ENCODE data around the gene AOC2.
"Not testable (repeated sequence)": the region's sequence is repeated elsewhere in the genome, so short reads cannot be mapped to it uniquely, and the experiment has no call there.

Gene AOC2

DNA sequence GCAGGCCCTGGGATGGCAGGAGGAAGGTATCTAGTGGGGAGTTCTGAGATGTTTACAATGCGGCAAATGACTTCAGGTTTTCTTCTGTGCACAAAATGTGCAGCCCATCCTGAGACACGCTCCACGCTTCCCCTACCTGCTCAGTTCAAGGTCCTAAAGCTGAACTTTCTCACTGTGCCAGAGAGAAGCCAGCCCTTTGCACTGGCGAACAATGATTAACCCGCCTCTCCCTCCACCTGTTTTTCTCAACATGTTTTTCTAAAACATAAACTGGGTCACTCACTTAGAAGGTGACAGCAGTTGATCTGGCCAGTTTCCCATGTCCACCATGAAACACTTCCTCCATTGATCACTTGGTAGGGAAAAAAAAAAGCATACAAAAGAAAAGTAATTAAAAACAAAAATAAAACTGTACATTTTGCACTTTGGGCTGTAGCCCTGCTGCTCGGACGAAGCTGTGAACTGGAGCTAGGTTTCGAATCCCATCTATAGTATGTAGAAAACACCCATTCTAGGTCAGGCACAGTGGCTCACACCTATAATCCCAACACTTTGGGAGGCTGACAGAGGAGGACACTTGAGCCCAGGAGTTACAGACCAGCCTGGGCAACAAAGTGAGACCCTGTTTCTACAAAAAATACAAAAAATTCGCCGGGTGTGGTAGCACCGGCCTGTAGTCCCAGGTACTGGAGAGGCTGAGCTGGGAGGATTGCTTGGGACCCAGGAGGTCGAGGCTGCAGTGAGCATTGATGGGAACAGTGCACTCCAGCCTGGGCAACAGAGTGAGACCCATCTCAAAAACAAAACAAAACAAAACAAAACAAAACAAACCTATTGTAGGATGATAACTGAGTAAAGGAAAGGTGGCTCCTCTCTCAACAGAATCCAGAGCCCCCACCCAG lies 50.2 kb downstream of the AOC2 start:
- no peaks in the 10 kb centered on the region for H3K79me2 ChIP-seq
- no peak overlapping the region for H2AFZ ChIP-seq
- H3K9me3 ChIP-seq (ENCODE audit: control insufficient read depth, low read length), result no peaks in the 10 kb centered on the region
- TF ChIP-seq, protein P1, sequence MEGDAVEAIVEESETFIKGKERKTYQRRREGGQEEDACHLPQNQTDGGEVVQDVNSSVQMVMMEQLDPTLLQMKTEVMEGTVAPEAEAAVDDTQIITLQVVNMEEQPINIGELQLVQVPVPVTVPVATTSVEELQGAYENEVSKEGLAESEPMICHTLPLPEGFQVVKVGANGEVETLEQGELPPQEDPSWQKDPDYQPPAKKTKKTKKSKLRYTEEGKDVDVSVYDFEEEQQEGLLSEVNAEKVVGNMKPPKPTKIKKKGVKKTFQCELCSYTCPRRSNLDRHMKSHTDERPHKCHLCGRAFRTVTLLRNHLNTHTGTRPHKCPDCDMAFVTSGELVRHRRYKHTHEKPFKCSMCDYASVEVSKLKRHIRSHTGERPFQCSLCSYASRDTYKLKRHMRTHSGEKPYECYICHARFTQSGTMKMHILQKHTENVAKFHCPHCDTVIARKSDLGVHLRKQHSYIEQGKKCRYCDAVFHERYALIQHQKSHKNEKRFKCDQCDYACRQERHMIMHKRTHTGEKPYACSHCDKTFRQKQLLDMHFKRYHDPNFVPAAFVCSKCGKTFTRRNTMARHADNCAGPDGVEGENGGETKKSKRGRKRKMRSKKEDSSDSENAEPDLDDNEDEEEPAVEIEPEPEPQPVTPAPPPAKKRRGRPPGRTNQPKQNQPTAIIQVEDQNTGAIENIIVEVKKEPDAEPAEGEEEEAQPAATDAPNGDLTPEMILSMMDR (IDR thresholded peaks at IDR 0.05), result no peak
- no peak overlapping the region for H3K27ac ChIP-seq
- no peak overlapping the region for H3K4me2 ChIP-seq (ENCODE audit: low read length)
- no peaks in the 10 kb centered on the region for H3K36me3 ChIP-seq (ENCODE audit: control insufficient read depth, insufficient read depth, low read length)
- no peak overlapping the region for H3K9ac ChIP-seq
- H3K4me3 ChIP-seq (ENCODE audit: low read depth, low read length), result no peak overlapping the region
- H3K27me3 ChIP-seq (ENCODE audit: control insufficient read depth, insufficient read depth, low read length), result no peaks in the 10 kb centered on the region
- no peaks in the 10 kb centered on the region for H3K4me1 ChIP-seq

DNA sequence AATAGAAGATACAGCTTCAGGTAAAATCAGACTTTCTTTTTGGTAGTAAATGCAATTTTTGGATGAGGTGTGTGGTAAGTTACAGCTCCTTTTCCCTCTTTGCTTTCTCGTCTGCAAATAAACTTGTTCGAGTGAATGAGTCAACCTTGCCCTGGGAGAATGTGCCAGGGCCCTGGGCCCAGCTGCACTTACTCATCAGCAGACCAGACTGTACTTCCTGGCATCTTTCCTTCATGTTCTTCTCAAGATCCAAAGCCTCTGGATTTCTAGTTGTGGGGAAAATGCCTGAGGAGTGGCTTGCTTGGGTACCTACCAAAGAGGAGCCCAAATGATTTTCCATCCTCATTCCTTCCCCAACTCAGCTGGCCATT lies 50.8 kb downstream of the AOC2 start:
- no peak overlapping the region for H3K9ac ChIP-seq

DNA sequence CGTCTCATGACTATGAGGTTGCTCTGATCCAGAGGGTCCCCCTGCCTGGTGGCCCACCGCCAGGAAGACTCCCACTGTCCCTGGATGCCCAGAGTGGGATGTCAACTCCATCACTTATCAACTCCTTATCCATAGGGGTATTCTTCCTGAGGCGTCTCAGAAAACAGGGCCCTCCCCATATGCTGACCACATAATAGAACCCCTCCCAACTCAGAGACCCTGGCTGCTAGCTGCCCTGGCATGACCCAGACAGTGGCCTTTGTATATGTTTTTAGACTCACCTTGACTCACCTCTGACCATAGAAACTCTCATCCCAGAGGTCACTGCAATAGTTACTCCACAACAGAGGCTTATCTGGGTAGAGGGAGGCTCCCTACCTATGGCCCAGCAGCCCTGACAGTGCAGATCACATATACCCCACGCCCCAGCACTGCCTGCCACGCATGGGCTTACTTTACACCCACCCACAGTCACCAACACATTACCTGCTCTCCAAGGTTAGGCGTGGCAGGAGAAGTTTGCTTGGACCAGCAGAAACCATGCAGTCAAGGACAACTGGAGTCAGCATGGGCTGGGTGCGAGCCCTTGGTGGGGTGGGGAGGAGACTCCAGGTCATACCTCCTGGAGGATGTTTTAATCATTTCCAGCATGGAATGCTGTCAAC lies 53.9 kb downstream of the AOC2 start:
- H3K4me2 ChIP-seq (ENCODE audit: low read length), result no peak overlapping the region
- no peaks in the 10 kb centered on the region for H3K4me1 ChIP-seq
- H2AFZ ChIP-seq, result no peak overlapping the region
- TF ChIP-seq, protein P1 (IDR thresholded peaks at IDR 0.05), result no peak
- no peak overlapping the region for H3K27ac ChIP-seq
- no peak overlapping the region for H3K9ac ChIP-seq
- H3K9me3 ChIP-seq (ENCODE audit: control insufficient read depth, low read length), result no peaks in the 10 kb centered on the region
- H3K4me3 ChIP-seq (ENCODE audit: low read depth, low read length), result no peak overlapping the region
- no peaks in the 10 kb centered on the region for H3K79me2 ChIP-seq
- no peaks in the 10 kb centered on the region for H3K27me3 ChIP-seq (ENCODE audit: control insufficient read depth, insufficient read depth, low read length)
- no peaks in the 10 kb centered on the region for H3K36me3 ChIP-seq (ENCODE audit: control insufficient read depth, insufficient read depth, low read length)

More for the DNA sequence above, 50.8 kb downstream of the AOC2 start:
- Histone ChIP-seq H3K4me2 (ENCODE audit: low read length) (no peak overlapping the region), H3K4me3 (ENCODE audit: low read depth, low read length) (no peak overlapping the region), H3K27ac (no peak overlapping the region), H3K36me3 (ENCODE audit: control insufficient read depth, insufficient read depth, low read length) (no peaks in the 10 kb centered on the region), H3K27me3 (ENCODE audit: control insufficient read depth, insufficient read depth, low read length) (no peaks in the 10 kb centered on the region), H2AFZ (no peak overlapping the region), H3K9me3 (ENCODE audit: control insufficient read depth, low read length) (no peaks in the 10 kb centered on the region), H3K79me2 (no peaks in the 10 kb centered on the region), H3K4me1 (no peaks in the 10 kb centered on the region)
- TF ChIP-seq, protein P1 (IDR thresholded peaks at IDR 0.05), result no peak

DNA sequence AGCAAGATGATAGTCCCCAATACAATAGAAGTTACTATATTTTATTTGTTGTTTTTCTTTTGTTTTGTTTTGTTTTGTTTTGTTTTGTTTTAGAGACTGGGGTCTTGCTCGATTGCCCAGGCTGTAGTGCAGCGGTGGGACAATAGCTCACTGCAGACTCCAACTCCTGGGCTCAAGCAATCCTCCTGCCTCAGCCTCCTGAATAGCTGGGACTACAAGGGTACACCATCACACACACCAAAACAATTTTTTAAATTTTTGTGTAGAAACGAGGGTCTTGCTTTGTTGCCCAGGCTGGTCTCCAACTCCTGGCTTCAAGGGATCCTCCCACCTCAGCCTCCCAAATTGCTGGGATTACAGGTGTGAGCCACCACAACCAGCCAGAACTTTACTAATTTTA lies 55.6 kb downstream of the AOC2 start:
- not testable (repeated sequence) for H3K79me2 ChIP-seq; H3K27ac ChIP-seq; H3K4me1 ChIP-seq; H3K36me3 ChIP-seq (ENCODE audit: control insufficient read depth, insufficient read depth, low read length); H3K27me3 ChIP-seq (ENCODE audit: control insufficient read depth, insufficient read depth, low read length); H2AFZ ChIP-seq; H3K4me3 ChIP-seq (ENCODE audit: low read depth, low read length); H3K9me3 ChIP-seq (ENCODE audit: control insufficient read depth, low read length); H3K9ac ChIP-seq; H3K4me2 ChIP-seq (ENCODE audit: low read length)

Measured in parathyroid adenoma (tissue), 2 donors.